T-cell (primary cell): Measurements from ENCODE around the gene DSE. TPM values are rescaled to one million over a fixed set of nuclear protein-coding genes. Genes with fewer than 3 reads are reported as not detected.
A peak's percentile ranks its signal among the peaks of the same experiment; 100 is the strongest.

Source experiments
- ATAC-seq, 4 experiments: fragments of 200-7000 bp in 3 of 4; fragments of 150-1000 bp in 1 of 4; cut with Tn5 transposase; replicated peaks in 1 of 4; 1 replicate in 3 of 4; 2 replicates in 1 of 4; pipeline ENCODE4 v1.10.0; 2021; ENCODE audit warnings: moderate library complexity in 3 of 4, mild to moderate bottlenecking in 2 of 4, moderate number of reproducible peaks in 1 of 4
- CTCF ChIA-PET, 2 donors: fragments of 300-600 bp; sonication (Branson Sonifier 250); formaldehyde crosslinking; loops; one replicate each; lab custom pipeline; 2022; ENCODE audit warnings: antibody characterized with exemption in 2 of 2; lab: Charles Lee
- POLR2A ChIA-PET, 2 donors: fragments of 300-600 bp; sonication (Branson Sonifier 250); formaldehyde crosslinking; loops; one replicate each; lab custom pipeline; 2022; ENCODE audit warnings: antibody characterized with exemption in 2 of 2; lab: Charles Lee
- DNase-seq, 35 experiments: peaks; one replicate each; pipeline versions ENCODE4 v3.0.0 to v3.0.0-alpha.2; 2013 to 2023
- H3K27ac ChIP-seq: one replicate; pipeline ENCODE4 v1.5.1; 2013; ENCODE audit warnings: low read length
- H3K27me3 ChIP-seq, 2 experiments: replicated peaks in 1 of 2; 1 replicate in 1 of 2; 2 replicates in 1 of 2; pipeline versions ENCODE4 v1.6.1 to v1.7.0; 2013; ENCODE audit warnings: low read length in 1 of 2, mixed read lengths in 1 of 2; ENCODE audit not compliant: control insufficient read depth in 2 of 2, insufficient read depth in 2 of 2; ENCODE audit errors: extremely low read depth in 1 of 2
- H3K36me3 ChIP-seq, 2 donors: 1 replicate in 1 of 2; 2 replicates in 1 of 2; pipeline versions ENCODE4 v1.6.1 to v1.7.0; 2013; ENCODE audit warnings: low read length in 1 of 2; ENCODE audit not compliant: control insufficient read depth in 2 of 2, insufficient read depth in 1 of 2; ENCODE audit errors: extremely low read depth in 1 of 2
- H3K4me1 ChIP-seq, 2 experiments: 1 replicate in 1 of 2; 2 replicates in 1 of 2; pipeline versions ENCODE4 v1.6.1 to v1.7.0; 2013; ENCODE audit warnings: low read length in 2 of 2, mixed read lengths in 1 of 2; ENCODE audit not compliant: insufficient read depth in 2 of 2, control insufficient read depth in 1 of 2; ENCODE audit errors: extremely low read depth in 1 of 2
- H3K4me3 ChIP-seq, 2 donors: 1 replicate in 1 of 2; 2 replicates in 1 of 2; pipeline versions ENCODE4 v1.5.1 to v1.7.0; 2013; ENCODE audit warnings: mild to moderate bottlenecking in 2 of 2, low read length in 1 of 2, moderate library complexity in 1 of 2; ENCODE audit not compliant: control insufficient read depth in 1 of 2; ENCODE audit errors: extremely low read depth in 1 of 2
- H3K9me3 ChIP-seq: 2 replicates; pipeline ENCODE4 v1.7.0; 2013
- H3K27ac Mint-ChIP-seq, 2 donors: one replicate each; pipeline ENCODE4 v1.8.0; 2020 to 2021; ENCODE audit warnings: mild to moderate bottlenecking in 2 of 2, mixed read lengths in 2 of 2
- H3K27me3 Mint-ChIP-seq, 2 donors: one replicate each; pipeline ENCODE4 v1.8.0; 2021 to 2022; ENCODE audit warnings: mixed read lengths in 2 of 2
- H3K36me3 Mint-ChIP-seq: one replicate; pipeline ENCODE4 v1.8.0; 2021; ENCODE audit warnings: mixed read lengths
- H3K4me1 Mint-ChIP-seq, 3 donors: one replicate each; pipeline ENCODE4 v1.8.0; 2020 to 2022; ENCODE audit warnings: mixed read lengths in 3 of 3, mild to moderate bottlenecking in 1 of 3
- H3K4me3 Mint-ChIP-seq, 3 donors: one replicate each; pipeline ENCODE4 v1.8.0; 2020 to 2022; ENCODE audit warnings: mild to moderate bottlenecking in 3 of 3, mixed read lengths in 3 of 3, moderate library complexity in 3 of 3
- H3K9me3 Mint-ChIP-seq, 3 donors: one replicate each; pipeline ENCODE4 v1.8.0; 2020 to 2022; ENCODE audit warnings: mixed read lengths in 3 of 3
- WGBS: methylation state at CpG from one replicate; pipeline ENCODE4 v1.1.5; 2013; ENCODE audit warnings: missing lambda C conversion rate; ENCODE audit not compliant: insufficient coverage; 5-methylcytosine and 5-hydroxymethylcytosine counted together
- total RNA-seq, 35 experiments: library from RNA in 6 of 35; stranded (reverse) in 6 of 35; fragments of 120-200 nt in 1 of 35; gene quantifications; one replicate each; pipeline versions ENCODE4 v1.2.1 to v1.2.4 and lab custom pipeline; 2013 to 2026

DSE gene
- total RNA-seq, 5 donors from 2014 or later (not counting 1 experiment from before 2014, with no cell fraction given): 5.9 to 9.3 (median 7.4) TPM

DNA sequence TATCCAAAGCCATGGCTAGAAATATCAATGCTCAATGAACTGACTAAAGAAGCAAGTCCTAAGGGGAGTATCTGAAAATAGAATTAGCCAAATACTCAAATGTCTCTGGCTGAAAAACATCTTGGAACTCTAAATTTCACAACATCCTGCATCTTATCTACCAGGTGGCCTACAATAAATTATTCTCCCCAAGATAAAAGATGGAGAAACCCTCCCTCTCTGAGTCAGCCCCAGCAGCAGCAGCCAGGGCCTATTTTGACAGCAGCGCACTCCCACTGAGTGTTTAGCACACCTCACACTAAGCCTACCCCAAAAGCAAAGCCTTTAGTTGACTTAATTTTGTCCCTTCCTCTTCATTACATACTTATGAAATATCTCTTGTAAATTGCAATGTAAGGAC lies 96.3 kb downstream of the DSE start:
- Histone ChIP-seq H3K9me3 (no peaks in the 10 kb centered on the region), H3K4me3 (no peak overlapping the region), H3K27ac (no peak overlapping the region), H3K4me1 (peaks cover 5 to 16% of the 10 kb centered on the region in 2 experiments), H3K36me3 (no peaks in the 10 kb centered on the region), H3K27me3 (no peaks in the 10 kb centered on the region)
- no peaks in the 10 kb centered on the region for H3K9me3 Mint-ChIP-seq
- ChIA-PET POLR2A (no interaction called here), CTCF (interaction anchor here in 1 of 2 donors (0.6 kb wide), 1 partner anchor 171 kb away, joined by 3 read pairs; no protein-coding TSS in a partner anchor)
- DNase-seq (no peak), ATAC-seq (peak in 1 of 4 experiments; percentile 21)
- peak overlapping the region; percentile 12 to 50 for H3K27ac Mint-ChIP-seq
- WGBS: no CpG with 5 or more reads among the region's 1 CpG
- no peaks in the 10 kb centered on the region for H3K36me3 Mint-ChIP-seq
- peaks cover 25 to 44% (median 32%) of the 10 kb centered on the region in 3 donors for H3K4me1 Mint-ChIP-seq
- no peak overlapping the region for H3K4me3 Mint-ChIP-seq
- H3K27me3 Mint-ChIP-seq: peaks cover 0 to 20% of the 10 kb centered on the region in 2 donors

DNA sequence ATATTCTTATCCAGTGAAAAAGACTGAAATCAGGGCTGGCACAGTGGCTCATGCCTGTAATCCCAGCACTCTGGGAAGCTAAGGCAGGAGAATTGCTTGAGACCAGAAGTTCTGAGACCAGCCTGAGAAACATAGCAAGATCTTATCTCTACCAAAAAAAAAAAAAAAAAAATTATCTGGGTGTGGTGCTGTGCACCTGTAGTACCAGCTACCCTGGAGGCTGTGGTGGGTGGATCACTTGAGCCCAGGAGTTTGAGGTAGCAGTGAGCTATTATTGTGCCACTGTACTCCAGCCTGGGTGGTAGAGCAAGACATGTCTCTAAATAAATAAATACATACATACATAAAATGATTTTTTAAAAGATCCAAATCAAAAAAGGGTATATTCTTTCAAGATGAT lies 96.8 kb downstream of the DSE start:
- H3K36me3 ChIP-seq: no peaks in the 10 kb centered on the region
- Mint-ChIP-seq H3K36me3 (no peaks in the 10 kb centered on the region), H3K4me3 (no peak overlapping the region), H3K27ac (peak overlapping the region in 1 of 2 donors; percentile 50), H3K9me3 (no peaks in the 10 kb centered on the region), H3K27me3 (peaks cover 0 to 20% of the 10 kb centered on the region in 2 donors), H3K4me1 (peaks cover 22 to 43% (median 30%) of the 10 kb centered on the region in 3 donors)
- ChIA-PET POLR2A (no interaction called here), CTCF (interaction anchor here in 1 of 2 donors (0.6 kb wide), 2 partner anchors 68 to 170 kb away, joined by 3 to 4 read pairs; no protein-coding TSS in a partner anchor)
- DNase-seq (no peak), ATAC-seq (peak in 1 of 4 experiments; percentile 73)
- no peak overlapping the region for H3K27ac ChIP-seq
- H3K27me3 ChIP-seq: no peaks in the 10 kb centered on the region
- H3K9me3 ChIP-seq: no peaks in the 10 kb centered on the region
- H3K4me1 ChIP-seq: peaks cover 2 to 14% of the 10 kb centered on the region in 2 experiments
- no peak overlapping the region for H3K4me3 ChIP-seq

DNA sequence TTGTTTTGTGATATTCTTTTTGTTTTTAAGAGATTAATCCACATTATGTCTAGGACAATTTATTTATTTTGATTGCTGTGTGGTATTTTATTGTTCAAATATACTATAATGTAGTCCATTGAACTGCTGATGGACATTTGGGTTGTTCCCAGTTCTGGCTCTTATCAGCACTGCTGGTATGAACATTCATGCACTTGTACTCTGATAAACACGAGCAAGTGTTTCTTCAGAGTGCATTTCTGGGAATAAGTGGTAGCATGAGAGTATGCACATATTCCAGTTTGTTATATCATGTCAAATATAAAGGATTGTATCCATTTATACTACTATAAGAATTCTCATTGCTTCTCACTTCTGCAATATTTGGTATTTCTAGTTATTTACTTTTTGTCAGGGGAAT lies 97.5 kb downstream of the DSE start:
- WGBS: no CpG with 5 or more reads among the region's 1 CpG
- Mint-ChIP-seq H3K27me3 (peaks cover 0 to 18% of the 10 kb centered on the region in 2 donors), H3K27ac (no peak overlapping the region), H3K4me3 (no peak overlapping the region), H3K4me1 (peaks cover 15 to 35% (median 23%) of the 10 kb centered on the region in 3 donors), H3K36me3 (no peaks in the 10 kb centered on the region), H3K9me3 (no peaks in the 10 kb centered on the region)
- Histone ChIP-seq H3K9me3 (no peaks in the 10 kb centered on the region), H3K36me3 (no peaks in the 10 kb centered on the region), H3K4me3 (no peak overlapping the region), H3K27me3 (no peaks in the 10 kb centered on the region), H3K4me1 (peaks cover 0 to 9% of the 10 kb centered on the region in 2 experiments), H3K27ac (no peak overlapping the region)
- CTCF ChIA-PET: no interaction called here
- ATAC-seq (no peak), DNase-seq (no peak)
- POLR2A ChIA-PET: no interaction called here

DNA sequence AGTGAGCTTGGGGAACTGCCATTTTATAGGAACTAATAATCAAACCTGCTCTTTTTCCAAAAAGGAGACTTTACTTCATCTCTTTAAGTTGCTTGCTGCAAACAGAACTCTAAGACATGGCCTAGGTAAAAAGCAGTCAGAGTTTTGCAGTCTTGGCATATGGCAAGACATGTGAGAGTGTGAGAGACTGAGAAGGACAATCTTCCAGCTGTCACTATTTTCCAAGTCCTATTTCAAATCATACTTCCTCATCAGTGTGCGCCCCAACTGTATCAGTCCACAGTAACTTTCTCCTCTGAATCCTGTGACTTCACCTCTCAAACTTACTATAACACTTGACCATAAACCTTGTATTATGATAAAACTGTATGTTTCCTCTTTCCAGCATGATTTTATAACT lies 100.8 kb downstream of the DSE start:
- ATAC-seq: no peak
- Histone ChIP-seq H3K36me3 (no peaks in the 10 kb centered on the region), H3K9me3 (no peaks in the 10 kb centered on the region), H3K27me3 (no peaks in the 10 kb centered on the region), H3K4me1 (peaks cover 6 to 9% of the 10 kb centered on the region in 2 experiments), H3K27ac (no peak overlapping the region), H3K4me3 (no peak overlapping the region)
- Mint-ChIP-seq H3K4me3 (no peak overlapping the region), H3K4me1 (peaks cover 29 to 36% (median 29%) of the 10 kb centered on the region in 3 donors), H3K27me3 (peaks cover 0 to 10% of the 10 kb centered on the region in 2 donors), H3K36me3 (no peaks in the 10 kb centered on the region), H3K27ac (no peak overlapping the region), H3K9me3 (no peaks in the 10 kb centered on the region)
- CTCF ChIA-PET: no interaction called here
- WGBS: no CpG with 5 or more reads among the region's 1 CpG
- POLR2A ChIA-PET: no interaction called here
- no peak for DNase-seq

DNA sequence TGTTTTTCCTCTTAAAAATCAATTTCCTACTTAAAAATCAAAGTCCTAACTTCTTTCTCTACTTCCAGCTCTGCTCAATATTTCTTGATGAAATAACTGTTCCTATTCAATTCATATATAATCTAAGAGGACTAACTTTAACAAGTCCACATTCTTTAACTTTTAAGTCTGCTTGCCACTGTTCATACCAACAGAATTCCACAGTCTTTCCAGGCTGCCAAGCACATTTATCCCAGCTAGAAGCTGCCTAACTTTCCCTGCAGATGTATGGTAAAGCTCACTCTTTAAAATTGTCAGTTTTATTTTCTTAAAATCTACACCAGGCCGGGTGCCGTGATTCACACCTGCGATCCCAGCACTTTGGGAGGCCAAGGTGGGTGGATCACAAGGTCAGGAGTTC lies 102.0 kb downstream of the DSE start:
- H3K4me3 ChIP-seq: no peak overlapping the region
- H3K27ac ChIP-seq: no peak overlapping the region
- H3K27me3 ChIP-seq: no peaks in the 10 kb centered on the region
- Mint-ChIP-seq H3K27ac (no peak overlapping the region), H3K4me3 (no peak overlapping the region), H3K9me3 (no peaks in the 10 kb centered on the region), H3K36me3 (no peaks in the 10 kb centered on the region), H3K27me3 (peaks cover 0 to 10% of the 10 kb centered on the region in 2 donors), H3K4me1 (peaks cover 23 to 31% (median 25%) of the 10 kb centered on the region in 3 donors)
- ChIA-PET POLR2A (no interaction called here), CTCF (no interaction called here)
- H3K4me1 ChIP-seq: peaks cover 6 to 9% of the 10 kb centered on the region in 2 experiments
- H3K9me3 ChIP-seq: no peaks in the 10 kb centered on the region
- no peak for ATAC-seq
- no CpG with 5 or more reads among the region's 3 CpGs for whole genome bisulfite sequencing
- no peaks in the 10 kb centered on the region for H3K36me3 ChIP-seq
- DNase-seq: no peak

DNA sequence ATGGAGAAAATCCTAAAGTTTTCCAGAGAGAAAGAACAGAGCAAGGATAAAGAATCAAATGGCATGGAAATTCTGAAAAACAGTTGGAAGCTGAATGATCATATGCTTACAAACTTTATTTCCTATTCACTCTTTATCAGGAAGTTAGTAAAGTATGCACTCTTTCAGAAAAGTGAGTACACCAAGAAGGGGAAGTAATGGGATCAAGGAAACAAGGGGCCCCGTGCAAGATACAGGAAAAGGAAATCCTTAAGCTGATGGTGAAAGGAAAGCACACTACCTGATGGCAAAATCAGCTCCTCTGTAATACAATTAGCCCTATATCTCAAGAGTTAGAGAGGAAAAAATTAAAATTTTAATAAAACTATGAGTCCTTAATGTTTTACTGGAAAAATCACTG lies 104.4 kb downstream of the DSE start:
- H3K4me3 Mint-ChIP-seq: peak overlapping the region in 2 of 3 donors; percentile 66 to 74
- WGBS: no CpG with 5 or more reads among the region's 1 CpG
- ChIA-PET POLR2A (no interaction called here), CTCF (no interaction called here)
- H3K4me1 Mint-ChIP-seq: peaks cover 22 to 30% (median 23%) of the 10 kb centered on the region in 3 donors
- Histone ChIP-seq H3K36me3 (no peaks in the 10 kb centered on the region), H3K4me1 (peaks cover 6 to 9% of the 10 kb centered on the region in 2 experiments), H3K9me3 (no peaks in the 10 kb centered on the region), H3K27ac (peak overlapping the region; percentile 62), H3K4me3 (peak overlapping the region in 1 of 2 donors; percentile 26), H3K27me3 (no peaks in the 10 kb centered on the region)
- no peak for DNase-seq
- no peak for ATAC-seq
- H3K27me3 Mint-ChIP-seq: peaks cover 0 to 8% of the 10 kb centered on the region in 2 donors
- H3K27ac Mint-ChIP-seq: peak overlapping the region in 1 of 2 donors; percentile 89
- no peaks in the 10 kb centered on the region for H3K9me3 Mint-ChIP-seq
- no peaks in the 10 kb centered on the region for H3K36me3 Mint-ChIP-seq
